Hepatocyte (in vitro differentiated cells): ENCODE data around the gene SPO11.

Experiments used
- CTCF ChIP-seq: fragments of 200-600 bp; sonication (generic); IDR thresholded peaks from 2 replicates; pipeline ENCODE4 v1.5.1; 2016; ENCODE audit warnings: antibody characterized with exemption, mild to moderate bottlenecking; ENCODE audit not compliant: poor library complexity
- EZH2 ChIP-seq: fragments of 200-600 bp; sonication (generic); IDR thresholded peaks from 2 replicates; pipeline ENCODE4 v1.6.1; 2016; ENCODE audit warnings: antibody characterized with exemption, mild to moderate bottlenecking, borderline replicate concordance
- EZH2phosphoT487 ChIP-seq: fragments of 200-600 bp; sonication (generic); IDR thresholded peaks from one replicate; pipeline ENCODE4 v1.6.1; 2018; ENCODE audit warnings: antibody characterized with exemption, mild to moderate bottlenecking, low read depth, moderate library complexity; ENCODE audit not compliant: unreplicated experiment, severe bottlenecking

- TF ChIP-seq CTCF (no peak), EZH2phosphoT487 (no peak), EZH2 (no peak)
These were observed 60.3 kb downstream of the SPO11 start for GRCh38 chr20:57389695-57390603.
